A673 (cell line): ENCODE data around the gene ENTHD1. TPM values are rescaled to one million over a fixed set of nuclear protein-coding genes. Genes with fewer than 3 reads are reported as not detected.

Experiments used
- BruUV-seq: library from RNA; stranded (reverse); fragments of 400-500 nt; replicated peaks from 2 replicates; lab custom pipeline; 2021; lab: Mats Ljungman, UMichigan
- CTCF ChIA-PET: fragments of 300-600 bp; sonication (Branson Sonifier 250); formaldehyde crosslinking; loops from one replicate; lab custom pipeline; 2022; ENCODE audit warnings: antibody characterized with exemption; lab: Charles Lee
- POLR2A ChIA-PET: fragments of 300-600 bp; sonication (Branson Sonifier 250); formaldehyde crosslinking; loops from one replicate; lab custom pipeline; 2022; ENCODE audit warnings: antibody characterized with exemption; ENCODE audit not compliant: low non-redundant PET; lab: Charles Lee
- DNase-seq: peaks from one replicate; pipeline ENCODE4 v3.0.0-alpha.2; 2015; ENCODE audit warnings: low spot score
- H3K27ac ChIP-seq: fragments of 200-600 bp; sonication (generic); 2 replicates; pipeline ENCODE4 v1.5.1; 2016; ENCODE audit warnings: mixed run types, low read depth, mild to moderate bottlenecking, mixed read lengths, antibody characterized with exemption, low read length; ENCODE audit not compliant: poor library complexity, severe bottlenecking
- H3K27me3 ChIP-seq: fragments of 200-600 bp; sonication (generic); replicated peaks from 2 replicates; pipeline ENCODE4 v1.6.1; 2017; ENCODE audit warnings: mixed run types, low read depth, mild to moderate bottlenecking, mixed read lengths, antibody characterized with exemption, low read length; ENCODE audit not compliant: insufficient read depth, poor library complexity
- H3K36me3 ChIP-seq: fragments of 200-600 bp; sonication (generic); 2 replicates; pipeline ENCODE4 v1.6.1; 2016; ENCODE audit warnings: mixed run types, mild to moderate bottlenecking, mixed read lengths, antibody characterized with exemption, low read length; ENCODE audit not compliant: insufficient read depth, poor library complexity, severe bottlenecking
- H3K4me1 ChIP-seq: fragments of 200-600 bp; sonication (generic); 2 replicates; pipeline ENCODE4 v1.6.1; 2017; ENCODE audit warnings: mixed run types, mild to moderate bottlenecking, mixed read lengths, antibody characterized with exemption, low read length; ENCODE audit not compliant: insufficient read depth, poor library complexity, severe bottlenecking
- H3K4me3 ChIP-seq: fragments of 200-600 bp; sonication (generic); 2 replicates; pipeline ENCODE4 v1.5.1; 2016; ENCODE audit warnings: low read depth, mixed run types, mild to moderate bottlenecking, mixed read lengths, low read length; ENCODE audit not compliant: poor library complexity, severe bottlenecking
- H3K9me3 ChIP-seq: fragments of 200-600 bp; sonication (generic); 2 replicates; pipeline ENCODE4 v1.6.1; 2016; ENCODE audit warnings: mixed run types, low read depth, mild to moderate bottlenecking, mixed read lengths, antibody characterized with exemption, low read length; ENCODE audit not compliant: poor library complexity, severe bottlenecking
- EZH2 ChIP-seq: fragments of 200-600 bp; sonication (generic); IDR thresholded peaks from 2 replicates; pipeline ENCODE4 v1.6.1; 2017; ENCODE audit warnings: borderline replicate concordance, low read depth, mild to moderate bottlenecking, mixed read lengths, antibody characterized with exemption, low read length; ENCODE audit not compliant: poor library complexity, severe bottlenecking
- intact Hi-C: fragments of 100-400 bp; cut with micrococcal nuclease; formaldehyde crosslinking; loops from one replicate; pipeline ENCODE4 v1.10.0; 2022; ENCODE audit not compliant: unreplicated experiment
- total RNA-seq: library from RNA; stranded (reverse); gene quantifications from 2 replicates; pipeline ENCODE4 v1.2.3, GENCODE V29; 2021
- TF ChIP-seq, protein P1 (sequence below): fragments of 300-800, 200-600 bp; sonication (generic); conservative IDR thresholded peaks from 2 replicates; pipeline ENCODE4 v1.5.1; 2017; ENCODE audit warnings: low read depth, mild to moderate bottlenecking, antibody characterized with exemption, low read length, moderate library complexity, mixed read lengths

Gene ENTHD1
- total RNA-seq, 1 experiment from 2014 or later = not detected

GRCh38 chr22:39712081-39712480 is 181.5 kb downstream of the ENTHD1 start:
- POLR2A ChIA-PET = no interaction called here
- no TSS peak for BruUV-seq

DNA sequence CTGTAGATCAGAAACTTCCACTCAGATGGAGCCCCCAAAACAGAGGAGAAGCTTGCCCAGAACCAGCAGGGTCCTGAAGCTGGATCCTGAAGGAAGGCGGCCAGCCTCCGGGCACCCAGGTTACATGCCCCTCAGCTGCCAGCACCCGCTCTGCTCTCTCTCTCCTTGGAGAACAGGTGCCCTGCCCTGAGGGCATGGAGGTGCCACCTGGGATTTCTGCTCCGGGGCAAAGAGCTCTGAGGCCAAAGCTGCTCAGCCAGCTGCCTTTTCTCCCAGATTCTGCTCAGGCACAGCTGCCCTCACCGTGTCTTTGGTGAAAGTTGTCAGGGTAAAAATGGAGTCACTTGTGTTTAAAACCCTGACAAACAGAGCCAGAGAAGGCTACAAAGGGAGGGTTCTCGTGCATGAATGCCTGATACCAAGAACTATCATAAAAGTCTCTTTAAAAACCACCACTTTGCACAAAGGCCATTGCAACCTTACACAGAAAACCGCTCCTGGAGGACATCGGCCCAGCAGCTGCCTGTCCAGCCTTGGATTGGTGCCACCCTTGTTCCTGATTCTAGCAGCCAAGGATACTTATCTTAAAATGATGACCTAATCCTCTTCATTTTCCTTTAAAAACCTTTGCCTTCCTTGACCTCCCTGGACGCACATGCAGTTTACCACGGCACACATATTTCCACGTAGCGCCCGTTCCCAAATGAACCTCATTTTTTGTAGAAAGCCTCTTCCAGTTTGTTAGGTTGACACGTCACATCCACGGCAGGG is 183.0 kb downstream of the ENTHD1 start:
- intact Hi-C loops = no loop called here
- Histone ChIP-seq H3K27ac (no peak overlapping the region), H3K4me3 (no peak overlapping the region), H3K4me1 (peaks cover 26% of the 10 kb centered on the region), H3K27me3 (no peaks in the 10 kb centered on the region), H3K9me3 (no peaks in the 10 kb centered on the region), H3K36me3 (no peaks in the 10 kb centered on the region)
- ChIA-PET CTCF (no interaction called here), POLR2A (no interaction called here)
- no peak for DNase-seq
- TF ChIP-seq EZH2 = no peak
- TF ChIP-seq, protein P1, sequence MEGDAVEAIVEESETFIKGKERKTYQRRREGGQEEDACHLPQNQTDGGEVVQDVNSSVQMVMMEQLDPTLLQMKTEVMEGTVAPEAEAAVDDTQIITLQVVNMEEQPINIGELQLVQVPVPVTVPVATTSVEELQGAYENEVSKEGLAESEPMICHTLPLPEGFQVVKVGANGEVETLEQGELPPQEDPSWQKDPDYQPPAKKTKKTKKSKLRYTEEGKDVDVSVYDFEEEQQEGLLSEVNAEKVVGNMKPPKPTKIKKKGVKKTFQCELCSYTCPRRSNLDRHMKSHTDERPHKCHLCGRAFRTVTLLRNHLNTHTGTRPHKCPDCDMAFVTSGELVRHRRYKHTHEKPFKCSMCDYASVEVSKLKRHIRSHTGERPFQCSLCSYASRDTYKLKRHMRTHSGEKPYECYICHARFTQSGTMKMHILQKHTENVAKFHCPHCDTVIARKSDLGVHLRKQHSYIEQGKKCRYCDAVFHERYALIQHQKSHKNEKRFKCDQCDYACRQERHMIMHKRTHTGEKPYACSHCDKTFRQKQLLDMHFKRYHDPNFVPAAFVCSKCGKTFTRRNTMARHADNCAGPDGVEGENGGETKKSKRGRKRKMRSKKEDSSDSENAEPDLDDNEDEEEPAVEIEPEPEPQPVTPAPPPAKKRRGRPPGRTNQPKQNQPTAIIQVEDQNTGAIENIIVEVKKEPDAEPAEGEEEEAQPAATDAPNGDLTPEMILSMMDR = no peak
- BruUV-seq = no TSS peak

More at GRCh38 chr22:39712081-39712480, 181.5 kb downstream of the ENTHD1 start:
- CTCF ChIA-PET = no interaction called here
- TF ChIP-seq, protein P1 = no peak
- TF ChIP-seq EZH2 = no peak
- Histone ChIP-seq H3K27me3 (no peaks in the 10 kb centered on the region), H3K9me3 (no peaks in the 10 kb centered on the region), H3K4me3 (no peak overlapping the region), H3K27ac (no peak overlapping the region), H3K36me3 (no peaks in the 10 kb centered on the region), H3K4me1 (peaks cover 11% of the 10 kb centered on the region)
- intact Hi-C loops = no loop called here
- no peak for DNase-seq

DNA sequence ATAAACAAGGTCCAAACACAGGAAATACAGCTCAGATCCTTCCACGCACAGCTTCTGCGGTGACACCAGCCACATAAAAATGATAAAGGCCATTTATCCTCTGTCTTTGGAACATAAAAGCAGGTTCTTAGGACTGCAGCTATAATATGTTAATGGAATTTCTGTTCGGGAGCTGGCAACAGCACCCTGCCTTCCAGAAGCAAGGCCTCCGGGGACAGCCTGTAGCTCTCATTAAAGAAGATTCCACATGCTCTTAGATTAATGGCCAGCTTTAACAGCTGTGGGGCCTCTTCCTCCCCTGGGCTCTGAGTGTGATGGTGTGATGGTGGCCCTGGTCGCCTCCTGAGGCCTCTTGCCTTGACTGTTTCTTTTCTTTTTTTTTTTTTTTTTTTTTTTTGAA is 185.7 kb downstream of the ENTHD1 start:
- no TSS peak for BruUV-seq
- ChIA-PET POLR2A (no interaction called here), CTCF (no interaction called here)
- Histone ChIP-seq H3K27ac (peak overlapping the region; percentile 46), H3K9me3 (no peaks in the 10 kb centered on the region), H3K4me3 (no peak overlapping the region), H3K36me3 (no peaks in the 10 kb centered on the region), H3K27me3 (no peaks in the 10 kb centered on the region), H3K4me1 (peaks cover 37% of the 10 kb centered on the region)
- no peak for DNase-seq
- intact Hi-C loops = no loop called here
- TF ChIP-seq, protein P1 = no peak
- TF ChIP-seq EZH2 = no peak
